ENCODE measurements around the gene GPER1.
A peak's percentile ranks its signal among the peaks of the same experiment; 100 is the strongest.
"Not testable (repeated sequence)": the region's sequence is repeated elsewhere in the genome, so short reads cannot be mapped to it uniquely, and the experiment has no call there.

The GPER1 gene

DNA sequence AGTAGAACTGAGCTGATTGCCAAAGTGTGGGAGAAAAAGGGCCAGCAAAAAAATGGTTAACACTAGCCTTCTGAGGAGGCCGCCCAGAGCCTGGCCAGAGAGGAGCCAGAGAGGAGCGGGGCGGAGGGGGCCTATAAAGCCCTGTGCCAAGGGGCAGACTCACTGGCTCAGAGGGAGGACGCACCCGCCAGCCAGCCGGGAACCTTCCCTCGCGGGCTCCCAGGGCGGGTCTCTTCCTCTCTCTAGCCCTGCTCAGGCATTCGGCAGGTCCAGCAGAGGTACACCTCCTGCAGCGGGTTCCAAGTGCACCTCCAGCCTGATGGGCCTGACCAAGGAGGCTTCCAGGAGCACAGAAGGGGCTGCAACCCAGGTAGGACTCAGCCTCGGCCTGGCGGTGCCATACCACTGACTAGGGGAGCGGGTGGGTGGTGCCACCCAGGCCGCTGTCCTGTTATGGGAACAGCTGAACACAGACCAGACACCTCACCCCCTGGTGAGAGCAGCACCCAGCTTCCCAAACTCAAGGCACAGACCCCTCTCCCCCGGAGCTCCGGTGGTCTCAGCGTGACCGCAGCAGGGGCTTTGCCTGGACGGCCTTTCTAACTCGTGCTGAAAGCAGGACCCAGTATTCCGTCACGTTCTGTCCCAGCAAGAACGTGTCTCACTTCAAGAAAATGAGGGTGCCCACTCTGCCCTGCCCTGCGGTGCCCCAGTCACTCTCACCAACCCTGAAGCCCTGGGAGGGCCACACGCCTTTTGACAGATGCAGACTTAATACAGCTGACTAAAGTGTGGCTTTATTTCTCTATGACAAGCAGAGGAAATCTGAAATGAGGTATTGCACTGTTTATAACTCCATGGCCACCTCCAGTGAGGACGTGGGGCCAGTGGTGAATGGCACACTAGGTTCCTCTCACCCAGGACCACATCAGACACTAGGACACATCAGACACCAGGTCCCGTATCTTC lies at the start of gene GPER1:
Gene GPER1, plus strand, starts transcription at position 162 of the 969 bp plus-strand sequence. CDS start 3,616 bp downstream, outside the sequence.
- DNase-seq = no peak

DNA sequence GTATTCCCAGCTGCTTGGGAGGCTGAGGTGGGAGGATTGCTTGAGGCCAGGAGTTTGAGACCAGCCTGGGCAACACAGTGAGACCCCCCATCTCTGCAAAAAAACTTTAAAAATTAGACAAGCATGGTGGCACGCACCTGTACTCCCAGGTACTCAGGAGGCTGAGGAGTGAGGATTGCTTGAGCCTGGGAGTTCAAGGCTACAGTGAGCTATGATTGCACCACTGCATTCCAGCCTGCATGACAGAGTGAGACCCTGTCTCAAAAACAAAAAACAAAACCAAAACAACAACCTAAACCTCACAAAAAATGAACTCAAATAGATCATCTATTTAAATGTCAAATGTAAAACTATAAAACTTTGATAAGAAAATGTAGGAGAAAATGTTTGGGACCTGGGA lies 47.7 kb upstream of the GPER1 start:
- DNase-seq = not testable (repeated sequence)

- DNase-seq = no peak
Observed at GRCh38 chr7:1040790-1041189, 47.1 kb upstream of the GPER1 start.

DNA sequence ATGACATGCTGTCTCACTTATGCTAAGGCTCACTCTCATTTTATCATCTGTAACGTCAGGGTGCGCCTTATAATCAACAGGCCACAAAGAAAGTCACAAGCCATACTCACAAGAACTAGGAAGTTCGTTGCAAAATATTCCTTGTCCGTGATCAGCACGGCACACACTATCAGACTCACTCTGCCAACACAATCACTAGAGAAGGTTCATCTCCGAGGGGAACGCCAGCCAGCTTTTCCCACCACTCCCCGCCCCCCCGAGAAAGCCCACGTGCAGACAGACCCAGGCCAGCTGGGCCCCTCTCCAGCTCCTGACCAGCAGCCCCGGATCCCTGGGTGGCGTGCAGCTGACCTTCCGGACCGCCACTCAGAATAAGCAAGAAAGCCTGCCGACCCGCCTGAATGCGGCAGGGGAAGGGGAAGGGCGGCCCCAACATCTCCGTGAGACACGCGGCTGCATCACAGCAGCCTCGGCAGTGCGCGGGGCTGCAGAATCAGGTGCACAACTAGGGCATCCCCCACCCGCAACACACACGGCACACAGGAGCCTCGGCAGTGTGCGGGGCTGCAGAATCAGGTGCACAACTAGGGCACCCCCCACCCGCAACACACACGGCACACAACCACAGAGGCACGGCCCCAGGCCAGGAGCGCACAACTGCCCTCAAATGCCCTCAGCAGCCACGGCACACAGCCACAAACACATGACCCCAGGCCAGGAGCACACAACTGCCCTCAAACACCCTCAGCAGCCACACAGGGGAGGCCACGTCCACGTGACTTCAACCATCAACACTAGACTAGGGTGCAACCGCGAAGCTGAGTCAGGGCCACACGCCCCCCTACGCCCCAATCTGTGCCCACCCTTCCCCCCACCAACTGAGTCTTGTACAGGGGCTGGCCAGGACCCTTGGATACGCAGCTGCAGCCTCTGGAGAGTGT lies 46.1 kb upstream of the GPER1 start:
- no peak for DNase-seq

DNA sequence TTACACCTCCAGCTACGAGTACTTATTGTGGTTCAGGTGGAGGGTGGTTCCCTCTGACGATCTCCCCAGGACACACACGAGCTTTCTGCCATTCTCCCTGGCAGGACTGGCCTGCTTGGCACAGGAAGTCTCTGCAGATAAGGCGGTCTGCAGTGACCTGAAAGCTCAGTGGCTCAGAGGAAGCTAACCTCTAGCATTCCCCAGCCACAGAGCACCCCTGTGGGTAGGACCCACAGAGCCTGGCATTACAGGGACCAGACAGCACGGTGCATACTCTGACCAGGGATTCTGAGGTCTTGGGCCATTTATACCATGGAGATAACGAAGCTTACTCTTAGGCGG lies 45.5 kb upstream of the GPER1 start:
- no peak for DNase-seq

- DNase-seq = no peak
Observed at GRCh38 chr7:1043552-1044188, 44.2 kb upstream of the GPER1 start.

- peak; percentile 6 for DNase-seq
Observed at GRCh38 chr7:1044189-1045068, 43.5 kb upstream of the GPER1 start, which contains the start of gene GPR146. Gene GPR146, plus strand, starts transcription at chr7:1044546. Its CDS starts 12,970 bp downstream, at chr7:1057516.

- DNase-seq = no peak
Observed at GRCh38 chr7:1045069-1046063, 42.5 kb upstream of the GPER1 start.

DNA sequence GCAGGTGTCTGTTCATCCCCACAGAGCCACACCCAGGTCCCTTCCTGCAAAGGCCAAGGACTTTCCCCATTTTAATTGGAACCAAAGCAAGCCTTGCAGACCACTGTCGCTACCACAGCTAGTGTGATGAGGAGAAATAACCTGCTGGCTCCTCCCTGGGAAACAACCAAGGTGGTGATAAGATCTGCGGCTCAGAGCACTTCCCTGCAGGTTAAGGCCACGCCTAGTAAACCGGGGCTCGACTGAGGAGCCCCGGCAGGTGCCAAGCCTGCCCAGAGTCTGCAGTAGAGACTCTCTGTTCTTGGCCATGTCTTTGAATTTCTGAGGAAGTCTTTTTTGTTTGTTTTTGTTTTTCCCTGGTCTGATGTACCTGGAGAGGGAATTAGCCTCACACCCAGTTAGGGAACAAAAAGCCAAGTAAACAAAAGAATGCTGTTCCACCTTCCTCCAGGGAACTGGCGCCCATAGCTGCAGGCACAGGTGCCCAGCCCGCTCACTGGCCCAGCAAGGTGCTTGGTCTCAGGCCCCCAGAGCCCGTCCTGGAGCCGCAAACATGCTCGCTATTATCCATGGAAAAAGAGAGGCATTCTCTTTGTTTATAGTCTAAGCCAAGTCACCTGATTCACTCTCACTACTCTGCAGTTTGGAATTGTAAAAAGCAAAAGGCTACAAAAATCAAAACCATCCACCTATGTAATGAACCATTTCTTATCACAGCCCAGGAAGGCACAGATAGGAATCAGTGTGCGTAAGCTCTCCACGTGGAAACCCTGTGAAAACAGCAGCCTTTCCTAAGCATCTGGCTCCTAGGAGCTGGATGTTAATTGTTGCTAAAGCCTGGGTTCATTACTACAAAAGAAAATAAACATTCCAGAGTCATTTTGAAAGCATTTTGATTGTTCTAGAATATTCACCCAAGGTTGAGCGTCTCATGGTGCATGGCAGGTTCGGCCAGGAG lies 40.9 kb upstream of the GPER1 start:
- no peak for DNase-seq

- no peak for DNase-seq
Observed at GRCh38 chr7:1049006-1049741, 38.7 kb upstream of the GPER1 start.

- no peak for DNase-seq
Observed at GRCh38 chr7:1049801-1050200, 38.1 kb upstream of the GPER1 start.

GRCh38 chr7:1050254-1050906 lies 37.5 kb upstream of the GPER1 start:
- DNase-seq = no peak

GRCh38 chr7:1050956-1051690 lies 36.8 kb upstream of the GPER1 start:
- no peak for DNase-seq

GRCh38 chr7:1052031-1052818 lies 35.7 kb upstream of the GPER1 start:
- no peak for DNase-seq

DNA sequence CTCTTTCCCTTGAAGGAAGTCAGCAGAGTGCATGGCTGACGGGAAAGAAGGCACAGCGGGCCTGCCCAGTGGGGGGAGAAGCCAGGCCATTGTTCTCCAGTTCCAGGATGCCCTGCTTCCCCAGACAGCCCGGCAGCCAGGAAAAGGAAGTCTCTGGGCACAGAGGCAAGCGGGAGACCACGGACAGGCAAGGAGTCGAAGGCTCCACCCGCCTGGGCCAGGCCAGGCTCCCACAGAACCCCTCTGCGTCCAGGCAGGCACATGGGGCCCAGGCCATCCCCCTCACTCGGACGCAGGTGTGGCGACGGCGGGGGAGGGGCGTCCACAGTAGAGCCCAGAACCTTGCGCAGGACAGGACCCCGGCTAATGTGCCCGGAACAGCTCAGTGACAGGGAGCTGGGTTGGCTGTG lies 34.9 kb upstream of the GPER1 start:
- DNase-seq = no peak

DNA sequence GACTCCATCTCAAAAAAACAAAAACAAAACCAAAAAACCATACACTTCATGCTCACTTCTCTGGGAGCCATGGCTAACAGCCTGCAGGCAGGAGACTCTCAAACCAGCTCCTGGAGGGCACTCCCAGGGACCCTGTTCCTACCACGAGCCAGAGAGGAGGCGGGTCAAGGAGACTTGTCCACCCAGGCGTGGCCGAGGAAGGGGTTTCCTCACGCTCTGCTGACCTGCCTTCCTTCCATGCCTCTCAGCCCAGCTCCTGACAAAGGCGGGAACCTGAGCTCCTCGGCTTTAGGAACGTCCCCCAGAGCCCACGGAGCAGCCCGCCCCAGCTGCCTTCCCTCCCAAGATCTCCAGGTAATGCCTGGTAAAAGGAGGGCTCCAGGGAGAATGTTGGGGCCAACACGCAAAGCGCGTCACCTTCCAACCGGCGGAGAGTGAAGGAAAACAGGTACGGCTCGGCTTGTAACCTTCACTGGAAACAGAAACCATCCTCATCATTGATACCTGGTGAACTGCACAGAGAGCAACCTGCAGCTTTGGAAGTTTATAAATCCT lies 34.0 kb upstream of the GPER1 start:
- no peak for DNase-seq

All from SIG-M5 (cell line).